ENCODE data around the gene NAA60.

DNA sequence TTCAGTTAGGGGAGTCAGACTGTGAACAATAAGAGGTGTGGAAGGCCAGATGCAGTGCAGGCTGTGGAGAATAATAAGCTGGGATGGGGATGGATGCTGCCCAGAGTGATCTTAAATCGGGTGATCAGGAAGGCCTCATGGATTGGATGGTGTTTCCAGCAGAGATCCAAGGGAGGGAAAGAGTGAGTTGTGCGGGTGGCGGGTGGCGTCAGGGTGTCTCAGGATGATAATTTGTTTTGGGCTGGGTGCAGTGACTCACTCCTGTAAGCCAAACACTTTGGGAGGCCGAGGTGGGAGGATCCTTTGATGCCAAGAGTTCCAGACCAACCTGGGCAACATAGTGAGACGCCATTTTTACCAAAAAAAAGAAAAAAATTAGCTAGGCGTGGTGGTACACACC is 65.3 kb downstream of the NAA60 start:
- TF ChIP-seq, protein P1, sequence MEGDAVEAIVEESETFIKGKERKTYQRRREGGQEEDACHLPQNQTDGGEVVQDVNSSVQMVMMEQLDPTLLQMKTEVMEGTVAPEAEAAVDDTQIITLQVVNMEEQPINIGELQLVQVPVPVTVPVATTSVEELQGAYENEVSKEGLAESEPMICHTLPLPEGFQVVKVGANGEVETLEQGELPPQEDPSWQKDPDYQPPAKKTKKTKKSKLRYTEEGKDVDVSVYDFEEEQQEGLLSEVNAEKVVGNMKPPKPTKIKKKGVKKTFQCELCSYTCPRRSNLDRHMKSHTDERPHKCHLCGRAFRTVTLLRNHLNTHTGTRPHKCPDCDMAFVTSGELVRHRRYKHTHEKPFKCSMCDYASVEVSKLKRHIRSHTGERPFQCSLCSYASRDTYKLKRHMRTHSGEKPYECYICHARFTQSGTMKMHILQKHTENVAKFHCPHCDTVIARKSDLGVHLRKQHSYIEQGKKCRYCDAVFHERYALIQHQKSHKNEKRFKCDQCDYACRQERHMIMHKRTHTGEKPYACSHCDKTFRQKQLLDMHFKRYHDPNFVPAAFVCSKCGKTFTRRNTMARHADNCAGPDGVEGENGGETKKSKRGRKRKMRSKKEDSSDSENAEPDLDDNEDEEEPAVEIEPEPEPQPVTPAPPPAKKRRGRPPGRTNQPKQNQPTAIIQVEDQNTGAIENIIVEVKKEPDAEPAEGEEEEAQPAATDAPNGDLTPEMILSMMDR (IDR thresholded peaks at IDR 0.05) = no peak
- TF ChIP-seq POLR2A (IDR thresholded peaks at IDR 0.05) = no peak

Data from body of pancreas (tissue), 4 donors.